HepG2 (cell line): ENCODE data around the gene SLIT3. TPM values are rescaled to one million over a fixed set of nuclear protein-coding genes. Genes with fewer than 3 reads are reported as not detected.
A peak's percentile ranks its signal among the peaks of the same experiment; 100 is the strongest.

ENCODE experiments used
- ATAC-seq: fragments of 200-7000 bp; cut with Tn5 transposase; 3 replicates; pipeline ENCODE4 v1.9.1; 2020; ENCODE audit warnings: mild to moderate bottlenecking, moderate library complexity
- BruUV-seq: library from RNA; stranded (reverse); fragments of 400-500 nt; replicated peaks from 2 replicates; lab custom pipeline; 2021; lab: Mats Ljungman, UMichigan
- CTCF ChIA-PET: fragments of 300-600 bp; formaldehyde crosslinking; extraction: SDS; loops from one replicate; lab custom pipeline; 2021; ENCODE audit warnings: low total read pairs, inconsistent platforms, low intra/inter-chr PET ratio; lab: Yijun Ruan, JAX
- POLR2A ChIA-PET: fragments of 350-600 bp; sonication (Branson Sonifier 250); formaldehyde crosslinking; loops from one replicate; lab custom pipeline; 2020; ENCODE audit warnings: antibody characterized with exemption, inconsistent platforms; lab: Yijun Ruan, JAX
- DNase-seq: peaks from one replicate; pipeline ENCODE4 v3.0.0-alpha.2; 2015; ENCODE audit warnings: low spot score
- FAIRE-seq: peaks from 3 replicates; lab custom pipeline; 2011; peaks lifted over from hg19 to GRCh38; lab: Jason Lieb, UNC
- H2AFZ ChIP-seq: one replicate; pipeline ENCODE4 v1.6.1; 2011; ENCODE audit warnings: low read length, inconsistent platforms
- H3K27ac ChIP-seq: fragments of 300-600 bp; 3 replicates; pipeline ENCODE4 v1.8.0; 2011; ENCODE audit warnings: mixed run types, mild to moderate bottlenecking, mixed read lengths, low read length, inconsistent platforms; ENCODE audit not compliant: insufficient read depth; ENCODE audit errors: extremely low read length
- H3K27me3 ChIP-seq, 2 experiments: fragments of 200-600 bp in 1 of 2; 2 replicates in 1 of 2; 3 replicates in 1 of 2; pipeline versions ENCODE4 v1.6.0 to v1.8.0; 2011; ENCODE audit warnings: low read length in 2 of 2, mild to moderate bottlenecking in 2 of 2, moderate library complexity in 2 of 2, inconsistent platforms in 1 of 2; ENCODE audit not compliant: insufficient read depth in 2 of 2, control insufficient read depth in 1 of 2
- H3K36me3 ChIP-seq, 2 experiments: fragments of 200-600 bp in 1 of 2; replicated peaks in 1 of 2; 2 replicates in 1 of 2; 3 replicates in 1 of 2; pipeline versions ENCODE4 v1.5.1 to v1.8.0; 2011; ENCODE audit warnings: low read length in 2 of 2, inconsistent platforms in 1 of 2; ENCODE audit not compliant: insufficient read depth in 2 of 2, control insufficient read depth in 1 of 2
- H3K4me1 ChIP-seq: 2 replicates; pipeline ENCODE4 v1.5.1; 2012; ENCODE audit warnings: low read length, inconsistent platforms; ENCODE audit not compliant: insufficient read depth
- H3K4me2 ChIP-seq: 2 replicates; pipeline ENCODE4 v1.6.0; 2011; ENCODE audit warnings: low read depth, low read length, inconsistent platforms
- H3K4me3 ChIP-seq, 3 experiments: fragments of 200-600 bp in 1 of 3; sonication (generic), shearing (Covaris generic) in 1 of 3; replicated peaks in 1 of 3; 2 replicates each; pipeline ENCODE4 v1.5.1; 2011 to 2016; ENCODE audit warnings: low read length in 3 of 3, inconsistent platforms in 2 of 3, low read depth in 2 of 3, mild to moderate bottlenecking in 2 of 3, control low read depth in 1 of 3, mixed read lengths in 1 of 3; ENCODE audit not compliant: insufficient read depth in 1 of 3
- H3K79me2 ChIP-seq: one replicate; pipeline ENCODE4 v1.6.1; 2011; ENCODE audit warnings: low read length, inconsistent platforms; ENCODE audit not compliant: insufficient read depth
- H3K9ac ChIP-seq: 2 replicates; pipeline ENCODE4 v1.6.0; 2011; ENCODE audit warnings: mild to moderate bottlenecking, low read depth, low read length, inconsistent platforms; ENCODE audit not compliant: insufficient read depth
- H3K9me3 ChIP-seq: 2 replicates; pipeline ENCODE4 v1.5.1; 2012; ENCODE audit warnings: mild to moderate bottlenecking, low read length
- H4K20me1 ChIP-seq: 2 replicates; pipeline ENCODE4 v1.6.0; 2011; ENCODE audit warnings: inconsistent platforms, mild to moderate bottlenecking, low read length, moderate library complexity; ENCODE audit not compliant: insufficient read depth
- IKZF1 ChIP-seq: fragments of 450-650 bp; IDR thresholded peaks from 2 replicates; pipeline ENCODE4 v1.7.1; 2016
- PLRG1 ChIP-seq: fragments of 450-650 bp; conservative IDR thresholded peaks from 2 replicates; pipeline ENCODE4 v1.6.1; 2016
- RAD51 ChIP-seq: fragments of 450-650 bp; IDR thresholded peaks from 2 replicates; pipeline ENCODE4 v1.6.1; 2016; ENCODE audit warnings: borderline replicate concordance
- SMAD1 ChIP-seq: sonication (generic); formaldehyde crosslinking; IDR thresholded peaks from 2 replicates; pipeline ENCODE4 v1.4.0; 2020; ENCODE audit warnings: missing genetic modification reagents, low read depth, mild to moderate bottlenecking, borderline replicate concordance
- ZNF781 ChIP-seq: sonication (generic); formaldehyde crosslinking; IDR thresholded peaks from 2 replicates; pipeline ENCODE4 v1.5.1; 2020; ENCODE audit warnings: borderline replicate concordance, mild to moderate bottlenecking, missing genetic modification reagents; ENCODE audit errors: not compliant biosample characterization
- ZNF879 ChIP-seq: sonication (generic); formaldehyde crosslinking; IDR thresholded peaks from 2 replicates; pipeline ENCODE4 v1.8.1; 2023; ENCODE audit warnings: missing genetic modification reagents
- WGBS: methylation state at CpG from one replicate; pipeline ENCODE4 v1.1.6; 2017; ENCODE audit warnings: low lambda C conversion rate; 5-methylcytosine and 5-hydroxymethylcytosine counted together
- in situ Hi-C: cut with HindIII; loops from 2 replicates; pipeline ENCODE4 v1.10.0; 2017; ENCODE audit warnings: low pct_unique_long_range_greater_than_20kb; ENCODE audit not compliant: extremely low pct_ligation_motif_present
- intact Hi-C: fragments of 100-400 bp; cut with micrococcal nuclease; formaldehyde crosslinking; loops from one replicate; pipeline ENCODE4 v1.10.0; 2022; ENCODE audit not compliant: unreplicated experiment
- polyA plus RNA-seq, 8 experiments: library from polyadenylated mRNA; depleted of rRNA in 3 of 8; stranded (reverse) in 7 of 8; unstranded in 1 of 8; fragments of >200 nt; fragmentation: Illumina TruSeq in 4 of 8; extraction: Trizol in 4 of 8; gene quantifications; 2 replicates each; pipeline versions ENCODE4 v1.2.1 to v1.2.3, GENCODE V29; 2011 to 2016; ENCODE audit warnings: low read depth in 4 of 8, missing spikeins in 1 of 8, mixed read lengths in 1 of 8; ENCODE audit not compliant: insufficient read depth in 1 of 8
- total RNA-seq, 5 experiments: library from RNA; depleted of rRNA; stranded (reverse); fragments of >200 nt; fragmentation: Illumina TruSeq; extraction: Trizol; gene quantifications; 2 replicates each; pipeline ENCODE4 v1.2.3, GENCODE V29; 2016; ENCODE audit warnings: low read depth in 1 of 5
- TF ChIP-seq, protein P1 (sequence below), 2 experiments: sonication (generic) in 1 of 2; formaldehyde crosslinking in 1 of 2; IDR thresholded peaks; 2 replicates each; pipeline versions ENCODE4 v1.5.1 to v1.6.1; 2011 to 2020; ENCODE audit warnings: borderline replicate concordance in 1 of 2, low read depth in 1 of 2, low read length in 1 of 2, mild to moderate bottlenecking in 1 of 2, missing genetic modification reagents in 1 of 2, moderate library complexity in 1 of 2
- TF ChIP-seq, protein P2 (sequence below): sonication (generic); formaldehyde crosslinking; IDR thresholded peaks from 2 replicates; pipeline ENCODE4 v1.8.0; 2022; ENCODE audit warnings: mild to moderate bottlenecking, missing genetic modification reagents, borderline replicate concordance

SLIT3 gene
- total and polyA plus RNA-seq, 2 of the 13 experiments (the other 11 are each of a cell fraction or from before 2014, with no cell fraction given): not detected

DNA sequence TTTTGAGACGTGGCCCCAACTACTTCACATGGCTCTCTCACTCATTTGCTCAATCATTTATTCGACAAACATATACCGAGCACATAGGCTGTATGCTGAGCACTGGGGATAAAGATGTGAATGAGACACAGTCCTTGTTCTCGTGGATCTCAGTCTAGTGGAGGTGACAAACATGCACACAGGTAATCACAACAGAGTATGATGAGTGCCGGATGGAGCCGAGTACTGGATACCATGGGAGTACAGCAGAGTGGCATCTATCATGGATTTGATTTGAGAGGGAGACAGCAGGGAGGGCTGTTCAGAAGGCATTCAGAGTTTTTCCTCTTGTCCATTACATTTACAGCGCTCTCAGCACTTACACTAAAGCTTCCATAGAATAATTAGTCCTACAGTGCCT is 259.8 kb downstream of the SLIT3 start:
- Histone ChIP-seq H3K4me3 (no peak overlapping the region), H3K27me3 (no peaks in the 10 kb centered on the region), H3K36me3 (no peaks in the 10 kb centered on the region), H3K9me3 (no peaks in the 10 kb centered on the region), H3K9ac (no peak overlapping the region), H3K4me1 (no peaks in the 10 kb centered on the region), H2AFZ (no peak overlapping the region), H3K27ac (no peak overlapping the region), H3K4me2 (no peak overlapping the region), H4K20me1 (no peaks in the 10 kb centered on the region), H3K79me2 (no peaks in the 10 kb centered on the region)
- no peak for FAIRE-seq
- in situ Hi-C loops (no loop called here), intact Hi-C loops (no loop called here)
- BruUV-seq: no TSS peak
- DNase-seq: no peak
- whole genome bisulfite sequencing: 54% methylated on average over 7 of the region's 7 CpGs
- CTCF ChIA-PET: no interaction called here
- POLR2A ChIA-PET: no interaction called here
- TF ChIP-seq PLRG1: no peak
- ATAC-seq: no peak

DNA sequence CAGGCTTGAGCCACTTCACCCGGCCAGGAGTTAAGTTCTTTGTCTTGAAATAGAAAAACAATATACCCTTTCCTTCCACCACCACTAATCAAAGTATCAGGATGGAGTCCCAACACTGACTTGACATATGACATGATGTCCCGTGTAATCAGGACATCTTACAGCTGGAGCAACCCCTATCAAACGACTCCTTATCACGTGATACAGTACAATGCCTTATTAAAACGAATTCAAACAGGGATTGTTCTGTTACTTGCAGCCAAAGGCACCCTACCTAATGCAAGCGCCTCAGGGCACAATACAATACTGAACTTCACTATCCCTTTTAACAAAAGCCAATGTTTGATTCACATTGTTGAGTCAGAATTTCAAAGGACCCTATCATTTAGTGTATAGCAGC is 261.3 kb downstream of the SLIT3 start:
- no TSS peak for BruUV-seq
- in situ Hi-C loops: no loop called here
- no peaks in the 10 kb centered on the region for H4K20me1 ChIP-seq
- no peak for DNase-seq
- ATAC-seq: no peak
- no peak overlapping the region for H3K27ac ChIP-seq
- intact Hi-C loops: no loop called here
- H3K9ac ChIP-seq: no peak overlapping the region
- H2AFZ ChIP-seq: no peak overlapping the region
- ChIA-PET POLR2A (no interaction called here), CTCF (no interaction called here)
- H3K36me3 ChIP-seq: no peaks in the 10 kb centered on the region
- no peaks in the 10 kb centered on the region for H3K27me3 ChIP-seq
- no peak overlapping the region for H3K4me2 ChIP-seq
- no peaks in the 10 kb centered on the region for H3K9me3 ChIP-seq
- no peaks in the 10 kb centered on the region for H3K79me2 ChIP-seq
- TF ChIP-seq IKZF1 (no peak), RAD51 (peak; percentile 67; the same call in 1 of the 2 replicates), ZNF781 (CRISPR knock-in tag) (no peak), SMAD1 (no peak), ZNF879 (CRISPR knock-in tag) (no peak)
- TF ChIP-seq, protein P1, sequence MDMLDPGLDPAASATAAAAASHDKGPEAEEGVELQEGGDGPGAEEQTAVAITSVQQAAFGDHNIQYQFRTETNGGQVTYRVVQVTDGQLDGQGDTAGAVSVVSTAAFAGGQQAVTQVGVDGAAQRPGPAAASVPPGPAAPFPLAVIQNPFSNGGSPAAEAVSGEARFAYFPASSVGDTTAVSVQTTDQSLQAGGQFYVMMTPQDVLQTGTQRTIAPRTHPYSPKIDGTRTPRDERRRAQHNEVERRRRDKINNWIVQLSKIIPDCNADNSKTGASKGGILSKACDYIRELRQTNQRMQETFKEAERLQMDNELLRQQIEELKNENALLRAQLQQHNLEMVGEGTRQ (IDR thresholded peaks at IDR 0.05; ENCODE audit: low read depth, low read length): 0 out of 2 replicates have a peak, but pooled peaks have one; percentile 12
- TF ChIP-seq, protein P1 (CRISPR knock-in tag; IDR thresholded peaks at IDR 0.05; ENCODE audit: borderline replicate concordance): no peak
- TF ChIP-seq, protein P2, sequence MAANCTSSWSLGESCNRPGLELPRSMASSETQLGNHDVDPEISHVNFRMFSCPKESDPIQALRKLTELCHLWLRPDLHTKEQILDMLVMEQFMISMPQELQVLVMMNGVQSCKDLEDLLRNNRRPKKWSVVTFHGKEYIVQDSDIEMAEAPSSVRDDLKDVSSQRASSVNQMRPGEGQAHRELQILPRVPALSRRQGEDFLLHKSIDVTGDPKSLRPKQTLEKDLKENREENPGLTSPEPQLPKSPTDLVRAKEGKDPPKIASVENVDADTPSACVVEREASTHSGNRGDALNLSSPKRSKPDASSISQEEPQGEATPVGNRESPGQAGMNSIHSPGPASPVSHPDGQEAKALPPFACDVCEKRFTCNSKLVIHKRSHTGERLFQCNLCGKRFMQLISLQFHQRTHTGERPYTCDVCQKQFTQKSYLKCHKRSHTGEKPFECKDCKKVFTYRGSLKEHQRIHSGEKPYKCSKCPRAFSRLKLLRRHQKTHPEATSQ: no peak
- H3K4me3 ChIP-seq: no peak overlapping the region
- 17% methylated on average over 6 of the region's 6 CpGs for WGBS
- no peaks in the 10 kb centered on the region for H3K4me1 ChIP-seq
- no peak for FAIRE-seq
